ENCODE measurements around the gene MED28.

GRCh38 chr4:17650406-17650805 is 36.0 kb downstream of the MED28 start:
- TF ChIP-seq EZH2phosphoT487 (IDR thresholded peaks at IDR 0.05; ENCODE audit: borderline replicate concordance, low read depth, low read length) (no peak), CTCF (conservative IDR thresholded peaks at IDR 0.05; ENCODE audit: low read length) (no peak)

Data from OCI-LY7 (cell line).